ENCODE measurements around the gene RPL14.

RPL14 gene

GRCh38 chr3:40511031-40511718 is 54.0 kb downstream of the RPL14 start:
- Histone ChIP-seq H3K27ac (no peak overlapping the region), H3K4me2 (ENCODE audit: low read length) (no peak overlapping the region), H3K27me3 (ENCODE audit: control insufficient read depth, insufficient read depth, low read length) (no peaks in the 10 kb centered on the region)

DNA sequence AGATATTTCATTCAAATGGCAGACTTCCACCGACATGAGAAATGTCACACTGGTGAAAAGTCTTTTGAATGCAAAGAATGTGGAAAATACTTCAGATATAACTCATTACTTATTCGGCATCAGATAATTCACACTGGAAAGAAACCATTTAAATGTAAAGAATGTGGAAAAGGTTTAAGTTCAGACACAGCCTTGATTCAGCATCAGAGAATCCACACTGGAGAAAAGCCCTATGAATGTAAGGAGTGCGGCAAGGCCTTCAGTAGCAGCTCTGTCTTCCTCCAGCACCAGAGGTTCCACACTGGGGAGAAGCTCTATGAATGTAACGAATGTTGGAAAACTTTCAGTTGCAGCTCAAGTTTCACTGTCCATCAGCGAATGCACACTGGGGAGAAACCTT is 59.1 kb downstream of the RPL14 start:
- Histone ChIP-seq H3K27ac (no peak overlapping the region), H3K4me3 (ENCODE audit: low read depth, low read length) (no peak overlapping the region), H3K4me2 (ENCODE audit: low read length) (no peak overlapping the region), H3K79me2 (no peaks in the 10 kb centered on the region), H3K36me3 (ENCODE audit: control insufficient read depth, insufficient read depth, low read length) (no peaks in the 10 kb centered on the region), H3K27me3 (ENCODE audit: control insufficient read depth, insufficient read depth, low read length) (no peaks in the 10 kb centered on the region), H3K4me1 (no peaks in the 10 kb centered on the region), H3K9me3 (ENCODE audit: control insufficient read depth, low read length) (no peaks in the 10 kb centered on the region), H3K9ac (no peak overlapping the region), H2AFZ (no peak overlapping the region)
- no peak for TF ChIP-seq CTCF (IDR thresholded peaks at IDR 0.05)

More at GRCh38 chr3:40511031-40511718, 54.0 kb downstream of the RPL14 start:
- Histone ChIP-seq H2AFZ (no peak overlapping the region), H3K9ac (no peak overlapping the region), H3K36me3 (ENCODE audit: control insufficient read depth, insufficient read depth, low read length) (no peaks in the 10 kb centered on the region), H3K9me3 (ENCODE audit: control insufficient read depth, low read length) (no peaks in the 10 kb centered on the region), H3K4me3 (ENCODE audit: low read depth, low read length) (no peak overlapping the region), H3K79me2 (no peaks in the 10 kb centered on the region), H3K4me1 (peaks cover 4% of the 10 kb centered on the region)
- TF ChIP-seq CTCF (IDR thresholded peaks at IDR 0.05) = no peak

DNA sequence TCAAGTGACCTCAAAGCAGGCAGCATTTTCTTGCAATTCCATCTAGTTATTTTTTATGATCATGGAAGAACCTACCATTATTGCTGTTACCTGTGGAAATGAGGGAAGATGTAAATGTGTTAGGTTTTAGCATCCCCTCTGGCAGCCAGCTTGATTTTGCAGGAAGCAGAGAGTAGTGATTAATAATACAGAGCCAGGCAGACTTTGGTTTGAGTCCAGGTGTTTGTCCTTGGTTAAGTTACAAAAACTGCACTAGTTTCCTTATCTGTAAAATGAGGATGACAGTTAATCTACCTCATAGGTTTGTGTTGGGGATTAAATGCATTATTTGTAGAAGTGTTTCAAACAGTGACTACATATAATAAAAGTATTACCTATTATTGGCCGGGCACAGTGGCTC is 60.9 kb downstream of the RPL14 start:
- Histone ChIP-seq H3K27ac (no peak overlapping the region), H3K27me3 (ENCODE audit: control insufficient read depth, insufficient read depth, low read length) (no peaks in the 10 kb centered on the region), H3K4me1 (no peaks in the 10 kb centered on the region), H3K9me3 (ENCODE audit: control insufficient read depth, low read length) (no peaks in the 10 kb centered on the region), H3K4me2 (ENCODE audit: low read length) (no peak overlapping the region), H3K9ac (no peak overlapping the region), H2AFZ (no peak overlapping the region), H3K36me3 (ENCODE audit: control insufficient read depth, insufficient read depth, low read length) (no peaks in the 10 kb centered on the region), H3K4me3 (ENCODE audit: low read depth, low read length) (no peak overlapping the region), H3K79me2 (no peaks in the 10 kb centered on the region)
- no peak for TF ChIP-seq CTCF (IDR thresholded peaks at IDR 0.05)

Measured in parathyroid adenoma (tissue), 2 donors.